MCF 10A (cell line): ENCODE data around the gene SLC5A6. TPM values are rescaled to one million over a fixed set of nuclear protein-coding genes. Genes with fewer than 3 reads are reported as not detected.

Source experiments
- BruUV-seq: library from RNA; stranded (reverse); fragments of 400-500 nt; replicated peaks from 2 replicates; lab custom pipeline; 2021; lab: Mats Ljungman, UMichigan
- CTCF ChIA-PET: fragments of 300-600 bp; sonication (Branson Sonifier 250); formaldehyde crosslinking; extraction: SDS; loops from one replicate; lab custom pipeline; 2021; ENCODE audit warnings: antibody characterized with exemption, inconsistent platforms; lab: Yijun Ruan, JAX
- POLR2A ChIA-PET: fragments of 300-600, 350-650 bp; sonication (Branson Sonifier 250); formaldehyde crosslinking; extraction: SDS; loops from one replicate; lab custom pipeline; 2020; ENCODE audit warnings: antibody characterized with exemption, inconsistent platforms; lab: Yijun Ruan, JAX
- DNase-seq: peaks from one replicate; pipeline ENCODE4 v3.0.0-alpha.2; 2018; ENCODE audit not compliant: unreplicated experiment
- H3K27ac Mint-ChIP-seq: one replicate; pipeline ENCODE4 v1.8.0; 2022; ENCODE audit warnings: mild to moderate bottlenecking, low read depth, mixed read lengths; ENCODE audit not compliant: unreplicated experiment
- H3K27me3 Mint-ChIP-seq: one replicate; pipeline ENCODE4 v1.8.0; 2022; ENCODE audit warnings: mixed read lengths; ENCODE audit not compliant: insufficient read depth, unreplicated experiment
- H3K36me3 Mint-ChIP-seq: one replicate; pipeline ENCODE4 v1.8.0; 2022; ENCODE audit warnings: mild to moderate bottlenecking, moderate library complexity, mixed read lengths; ENCODE audit not compliant: insufficient read depth, unreplicated experiment
- H3K4me1 Mint-ChIP-seq: one replicate; pipeline ENCODE4 v1.8.0; 2022; ENCODE audit warnings: mixed read lengths; ENCODE audit not compliant: insufficient read depth, unreplicated experiment
- H3K4me3 Mint-ChIP-seq: one replicate; pipeline ENCODE4 v1.8.0; 2022; ENCODE audit warnings: mild to moderate bottlenecking, moderate library complexity, mixed read lengths; ENCODE audit not compliant: unreplicated experiment
- H3K9me3 Mint-ChIP-seq: one replicate; pipeline ENCODE4 v1.8.0; 2022; ENCODE audit warnings: mixed read lengths; ENCODE audit not compliant: unreplicated experiment
- intact Hi-C: fragments of 100-400 bp; cut with micrococcal nuclease; formaldehyde crosslinking; loops from 2 replicates; pipeline ENCODE4 v1.14.1; 2022
- total RNA-seq: library from RNA; stranded (reverse); gene quantifications from 2 replicates; pipeline ENCODE4 v1.2.3, GENCODE V29; 2022
- TF ChIP-seq, protein P1 (sequence below): fragments of 200-600 bp; IDR thresholded peaks from one replicate; pipeline ENCODE4 v1.8.0; 2022; ENCODE audit warnings: antibody characterized with exemption, mild to moderate bottlenecking; ENCODE audit not compliant: unreplicated experiment

SLC5A6 gene
- total RNA-seq, 1 experiment from 2014 or later: 25.9 TPM

DNA sequence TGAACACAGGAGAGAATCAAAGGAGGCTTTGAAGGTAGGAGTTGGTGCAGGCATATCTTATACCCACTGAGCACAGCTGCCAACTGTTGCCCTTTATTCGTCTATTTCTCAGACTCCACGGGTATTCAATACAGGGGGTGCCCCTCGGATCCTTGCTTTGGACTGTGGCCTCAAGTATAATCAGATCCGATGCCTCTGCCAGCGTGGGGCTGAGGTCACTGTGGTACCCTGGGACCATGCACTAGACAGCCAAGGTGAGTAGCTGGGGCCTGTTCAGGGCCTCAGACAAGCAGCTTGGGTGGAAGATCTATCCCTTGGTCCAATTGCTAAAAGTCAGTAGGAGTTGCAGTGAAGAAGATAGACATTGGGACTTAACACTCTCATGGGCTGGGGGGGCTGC lies 10.3 kb upstream of the SLC5A6 start:
- Mint-ChIP-seq H3K36me3 (peaks cover 80% of the 10 kb centered on the region), H3K4me1 (peaks cover 9% of the 10 kb centered on the region), H3K4me3 (no peak overlapping the region), H3K27ac (no peak overlapping the region), H3K27me3 (no peaks in the 10 kb centered on the region), H3K9me3 (no peaks in the 10 kb centered on the region)
- no peak for DNase-seq
- TF ChIP-seq, protein P1, sequence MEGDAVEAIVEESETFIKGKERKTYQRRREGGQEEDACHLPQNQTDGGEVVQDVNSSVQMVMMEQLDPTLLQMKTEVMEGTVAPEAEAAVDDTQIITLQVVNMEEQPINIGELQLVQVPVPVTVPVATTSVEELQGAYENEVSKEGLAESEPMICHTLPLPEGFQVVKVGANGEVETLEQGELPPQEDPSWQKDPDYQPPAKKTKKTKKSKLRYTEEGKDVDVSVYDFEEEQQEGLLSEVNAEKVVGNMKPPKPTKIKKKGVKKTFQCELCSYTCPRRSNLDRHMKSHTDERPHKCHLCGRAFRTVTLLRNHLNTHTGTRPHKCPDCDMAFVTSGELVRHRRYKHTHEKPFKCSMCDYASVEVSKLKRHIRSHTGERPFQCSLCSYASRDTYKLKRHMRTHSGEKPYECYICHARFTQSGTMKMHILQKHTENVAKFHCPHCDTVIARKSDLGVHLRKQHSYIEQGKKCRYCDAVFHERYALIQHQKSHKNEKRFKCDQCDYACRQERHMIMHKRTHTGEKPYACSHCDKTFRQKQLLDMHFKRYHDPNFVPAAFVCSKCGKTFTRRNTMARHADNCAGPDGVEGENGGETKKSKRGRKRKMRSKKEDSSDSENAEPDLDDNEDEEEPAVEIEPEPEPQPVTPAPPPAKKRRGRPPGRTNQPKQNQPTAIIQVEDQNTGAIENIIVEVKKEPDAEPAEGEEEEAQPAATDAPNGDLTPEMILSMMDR: no peak
- ChIA-PET CTCF (interaction anchor here (0.6 kb wide), 2 partner anchors 120 to 124 kb away, joined by 3 to 4 read pairs; no protein-coding TSS in a partner anchor), POLR2A (interaction anchor here (0.5 to 0.7 kb wide), 3 partner anchors 9 to 144 kb away, joined by 3 to 4 read pairs (median 3); partner anchors contain the start of gene EMILIN1)
- BruUV-seq: no TSS peak
- intact Hi-C loops: no loop called here

DNA sequence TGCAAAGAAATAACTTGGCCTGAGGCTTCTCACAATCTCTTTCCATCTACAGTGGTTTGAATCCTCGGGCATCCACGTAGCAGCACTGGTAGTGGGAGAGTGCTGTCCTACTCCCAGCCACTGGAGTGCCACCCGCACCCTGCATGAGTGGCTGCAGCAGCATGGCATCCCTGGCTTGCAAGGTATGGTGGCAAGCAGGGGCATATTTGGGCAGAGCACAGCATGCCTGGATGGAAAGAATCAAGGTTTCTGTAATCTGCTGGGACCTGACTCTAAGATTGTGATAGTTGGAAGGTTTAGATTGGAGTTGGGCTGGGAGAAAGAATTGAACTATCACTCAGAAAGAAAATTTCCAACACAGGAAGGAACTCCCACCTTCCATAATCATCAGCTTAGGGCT lies 9.1 kb upstream of the SLC5A6 start:
- H3K27me3 Mint-ChIP-seq: no peaks in the 10 kb centered on the region
- no peaks in the 10 kb centered on the region for H3K9me3 Mint-ChIP-seq
- TF ChIP-seq, protein P1: no peak
- ChIA-PET POLR2A (no interaction called here), CTCF (interaction anchor here (0.6 to 0.7 kb wide), 2 partner anchors 57 to 136 kb away, joined by 3 to 4 read pairs; no protein-coding TSS in a partner anchor)
- peaks cover 68% of the 10 kb centered on the region for H3K36me3 Mint-ChIP-seq
- H3K4me3 Mint-ChIP-seq: no peak overlapping the region
- intact Hi-C loops: no loop called here
- DNase-seq: no peak
- H3K27ac Mint-ChIP-seq: no peak overlapping the region
- peaks cover 16% of the 10 kb centered on the region for H3K4me1 Mint-ChIP-seq
- BruUV-seq: no TSS peak

DNA sequence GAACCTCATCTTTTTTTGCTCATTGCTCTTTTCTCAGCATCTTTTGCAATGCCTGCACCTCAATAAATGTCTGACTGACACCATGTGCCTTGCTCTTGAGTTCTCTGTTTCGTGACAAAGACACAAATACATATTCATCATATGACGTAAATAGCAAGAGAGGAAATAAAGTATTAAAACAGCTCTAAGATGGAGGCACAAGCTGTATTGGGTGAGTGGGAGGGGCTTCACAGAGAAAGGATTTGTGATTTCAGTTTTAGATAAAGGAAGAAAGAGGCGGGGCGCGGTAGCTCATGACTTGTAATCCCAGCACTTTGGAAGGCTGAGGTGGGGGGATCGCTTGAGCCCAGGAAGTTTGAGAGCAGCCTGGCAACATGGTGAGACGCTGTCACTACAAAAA lies 8.0 kb upstream of the SLC5A6 start:
- no peaks in the 10 kb centered on the region for H3K9me3 Mint-ChIP-seq
- POLR2A ChIA-PET: interaction anchor here (0.7 kb wide), 2 partner anchors 13 to 53 kb away, joined by 3 read pairs; no protein-coding TSS in a partner anchor
- BruUV-seq: no TSS peak
- DNase-seq: no peak
- H3K27me3 Mint-ChIP-seq: no peaks in the 10 kb centered on the region
- CTCF ChIA-PET: interaction anchor here (0.8 to 1.6 kb wide), 3 partner anchors 60 to 86 kb away, joined by 4 to 5 read pairs (median 5); partner anchors contain the start of gene PREB
- H3K36me3 Mint-ChIP-seq: peaks cover 68% of the 10 kb centered on the region
- peaks cover 16% of the 10 kb centered on the region for H3K4me1 Mint-ChIP-seq
- TF ChIP-seq, protein P1: no peak
- intact Hi-C loops: no loop called here
- H3K27ac Mint-ChIP-seq: peak overlapping the region; percentile 32
- H3K4me3 Mint-ChIP-seq: no peak overlapping the region

DNA sequence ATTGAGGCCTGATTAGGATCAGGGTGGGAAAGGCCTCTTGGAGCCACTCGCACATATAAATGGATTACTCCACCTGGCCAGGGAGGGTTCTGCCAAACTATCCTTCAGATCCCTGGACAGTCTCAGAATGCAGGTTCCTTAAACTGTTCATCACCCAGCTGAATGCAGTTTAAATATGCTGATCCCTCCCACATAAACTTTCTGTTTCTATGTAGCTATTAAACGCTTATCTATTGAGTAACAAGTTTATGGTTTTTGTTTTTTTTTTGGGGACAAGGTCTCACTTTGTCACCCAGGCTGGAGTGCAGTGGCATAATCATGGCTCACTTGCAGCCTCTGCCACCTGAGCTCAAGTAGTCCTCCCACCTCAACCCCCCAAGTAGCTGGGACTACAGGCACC lies 7.0 kb upstream of the SLC5A6 start:
- peaks cover 16% of the 10 kb centered on the region for H3K4me1 Mint-ChIP-seq
- H3K9me3 Mint-ChIP-seq: no peaks in the 10 kb centered on the region
- H3K4me3 Mint-ChIP-seq: no peak overlapping the region
- H3K27ac Mint-ChIP-seq: no peak overlapping the region
- TF ChIP-seq, protein P1: no peak
- no peak for DNase-seq
- CTCF ChIA-PET: interaction anchor here (0.5 to 1.6 kb wide), 4 partner anchors 8 to 85 kb away, joined by 3 to 5 read pairs (median 4); partner anchors contain the start of gene PREB
- H3K36me3 Mint-ChIP-seq: peaks cover 68% of the 10 kb centered on the region
- POLR2A ChIA-PET: no interaction called here
- intact Hi-C loops: loop anchor here (10.0 kb wide), 1 partner anchor 66 kb away; the partner anchor contains the start of gene TRIM54
- no peaks in the 10 kb centered on the region for H3K27me3 Mint-ChIP-seq
- BruUV-seq: no TSS peak
